SKM-1 treated with dmso at 0.1 percent for 144 hours (cell line): ENCODE results near the gene ARHGEF28.

Source experiments
- DNase-seq: peaks from one replicate; lab custom pipeline; 2025; ENCODE audit not compliant: unreplicated experiment; lab: John Stamatoyannopoulos, UW

Gene ARHGEF28

DNA sequence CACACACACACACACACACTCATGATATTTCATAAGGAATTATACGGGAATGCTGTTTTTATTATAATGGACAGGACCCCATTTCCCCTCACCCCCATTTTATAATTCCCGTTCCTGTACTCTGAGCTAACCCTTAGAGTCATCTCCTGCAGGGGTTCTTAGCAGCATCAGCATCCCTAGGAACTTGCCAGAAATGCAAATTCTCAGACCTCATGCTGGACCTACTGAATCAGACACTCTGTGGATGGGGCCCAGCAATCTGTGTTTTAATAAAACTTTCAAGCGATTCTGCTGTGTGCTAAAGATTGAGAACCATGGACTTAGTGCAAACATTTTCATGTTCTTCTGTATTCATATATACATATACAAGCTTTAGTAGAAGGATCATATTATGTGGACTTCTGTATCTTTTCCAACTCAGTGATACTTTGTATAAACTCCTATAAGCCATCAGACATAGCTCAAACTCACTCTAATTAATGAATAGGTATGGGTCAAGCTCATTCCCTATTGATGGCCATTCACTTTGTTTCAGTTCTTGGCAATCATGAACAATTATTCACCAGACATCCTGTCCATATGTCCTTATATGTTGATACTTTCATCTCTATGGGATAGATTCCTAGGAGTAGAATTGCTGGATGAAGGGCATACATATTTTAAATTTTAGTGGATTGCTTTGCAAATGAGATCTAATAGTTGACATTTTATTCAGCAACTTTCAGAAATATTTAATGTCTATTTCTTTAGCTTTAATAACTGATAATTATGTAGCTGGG is 65.5 kb downstream of the ARHGEF28 start:
- DNase-seq: no peak

DNA sequence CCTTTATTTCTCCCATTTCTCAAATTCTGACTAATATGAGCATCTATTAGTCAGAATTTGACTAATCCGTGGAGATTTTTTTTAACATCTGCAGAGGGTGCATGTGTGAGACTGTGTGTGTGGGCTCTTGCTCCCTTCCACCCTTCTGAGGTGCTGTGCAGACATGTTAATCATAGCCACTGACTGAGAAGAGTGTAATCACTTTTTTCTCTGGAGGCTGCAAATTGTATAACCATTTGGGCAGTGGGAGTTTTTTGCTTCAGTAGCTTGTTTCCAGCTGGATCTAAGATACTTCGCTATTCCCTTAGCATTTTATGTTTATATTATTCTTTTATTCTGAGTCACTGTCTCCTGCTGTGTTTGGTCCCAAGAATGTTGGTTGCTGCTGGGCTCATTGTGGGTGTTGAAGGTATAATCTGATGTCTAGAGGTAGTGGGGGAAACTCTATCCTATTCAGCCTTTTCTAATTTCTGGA is 66.2 kb downstream of the ARHGEF28 start:
- DNase-seq: no peak

DNA sequence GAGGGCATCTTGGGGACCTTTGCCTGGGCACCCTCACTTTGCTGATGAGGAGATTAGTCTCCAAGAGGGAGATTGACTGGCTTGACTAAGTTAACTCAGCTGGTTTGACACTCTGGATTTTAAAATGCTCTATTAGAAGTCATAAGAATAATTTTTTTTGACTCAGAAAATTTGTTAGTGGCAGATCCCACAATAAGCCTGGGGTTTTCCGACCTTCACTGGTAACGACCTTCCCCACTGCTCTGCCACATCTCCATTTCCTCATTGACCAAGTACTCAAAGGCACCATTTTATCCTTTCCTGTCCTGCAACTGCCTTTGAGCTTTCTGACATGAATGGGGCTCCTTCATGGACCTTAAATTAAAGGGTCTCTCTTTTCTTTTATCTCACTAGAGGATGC is 67.0 kb downstream of the ARHGEF28 start:
- no peak for DNase-seq

DNA sequence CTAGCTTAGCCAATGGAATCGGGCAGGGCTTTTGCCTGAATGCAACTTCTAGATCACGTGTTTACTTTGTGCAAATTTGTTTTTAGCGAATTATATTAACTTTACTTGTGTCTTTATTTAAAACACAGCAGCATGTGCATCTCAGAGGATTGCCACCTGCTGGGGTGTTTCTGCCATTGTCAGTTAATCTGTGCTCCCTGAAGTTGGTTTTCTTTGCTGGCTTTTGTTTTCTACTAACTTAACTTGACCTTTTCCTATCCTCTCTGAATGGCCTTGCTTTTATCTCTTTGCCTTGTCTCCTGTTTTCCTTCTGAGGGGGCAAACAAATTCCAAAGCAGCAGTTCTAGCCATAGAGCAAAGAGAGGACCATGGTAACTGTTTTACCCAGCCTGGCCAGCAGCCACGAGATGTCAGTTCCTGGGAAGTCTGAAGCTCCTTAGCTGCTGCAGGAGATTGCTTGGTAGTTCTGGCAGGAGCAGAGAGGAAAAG is 67.6 kb downstream of the ARHGEF28 start:
- DNase-seq: no peak

DNA sequence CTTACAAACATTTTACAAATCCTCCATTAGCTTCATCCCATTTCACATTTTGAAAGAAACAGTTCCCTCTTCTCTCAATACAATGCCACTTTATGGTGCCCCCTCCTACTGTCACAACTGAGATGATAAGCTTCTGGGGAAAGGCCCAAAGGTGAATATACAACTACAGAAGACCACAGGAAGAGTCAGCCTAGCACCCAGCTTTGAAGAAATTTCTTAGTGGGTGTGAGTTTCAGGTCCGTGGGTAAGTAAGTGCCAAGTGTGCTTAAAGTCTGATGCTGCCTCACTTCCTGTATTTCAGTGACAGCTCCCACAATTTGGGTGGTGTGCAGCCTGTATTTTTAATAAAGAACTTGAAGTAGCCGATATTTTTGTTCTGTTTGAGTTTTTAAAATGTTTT is 68.1 kb downstream of the ARHGEF28 start:
- no peak for DNase-seq

DNA sequence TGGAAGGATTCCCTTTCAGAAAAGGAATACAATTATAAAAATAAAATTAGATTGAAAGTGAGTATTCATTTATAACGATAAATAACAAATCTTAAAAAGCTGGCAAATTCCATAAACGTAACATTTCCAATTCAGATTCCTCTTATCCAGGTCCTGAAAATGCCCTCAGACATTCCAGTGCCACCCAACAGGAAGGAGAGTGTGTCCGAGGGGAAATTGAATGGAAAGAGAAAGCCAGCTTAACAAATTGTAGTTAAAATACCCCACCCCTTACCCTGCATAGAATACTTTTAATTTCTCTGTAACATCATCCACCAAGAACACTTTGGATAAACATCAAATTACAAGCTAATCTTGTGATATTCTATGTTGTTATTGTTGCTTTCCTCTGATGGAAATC is 72.0 kb downstream of the ARHGEF28 start:
- no peak for DNase-seq

DNA sequence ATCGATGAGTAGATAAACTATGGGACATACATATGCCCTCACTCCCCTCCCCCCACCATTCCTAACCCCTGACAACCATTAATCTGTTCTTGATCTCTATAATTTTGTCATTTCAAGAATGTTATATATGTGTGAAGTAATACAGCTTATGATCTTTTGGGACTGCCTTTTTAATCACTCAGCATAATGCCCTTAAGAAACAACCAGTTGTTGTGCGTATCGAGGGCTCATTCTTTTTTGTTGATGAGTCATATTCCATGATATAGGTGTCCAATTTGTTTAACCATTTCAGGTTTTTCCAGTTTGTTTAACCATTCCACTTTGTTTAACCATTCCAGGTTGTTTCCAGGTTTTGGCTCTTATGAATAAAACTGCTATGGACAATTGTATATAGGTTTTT is 75.6 kb downstream of the ARHGEF28 start:
- DNase-seq: no peak

DNA sequence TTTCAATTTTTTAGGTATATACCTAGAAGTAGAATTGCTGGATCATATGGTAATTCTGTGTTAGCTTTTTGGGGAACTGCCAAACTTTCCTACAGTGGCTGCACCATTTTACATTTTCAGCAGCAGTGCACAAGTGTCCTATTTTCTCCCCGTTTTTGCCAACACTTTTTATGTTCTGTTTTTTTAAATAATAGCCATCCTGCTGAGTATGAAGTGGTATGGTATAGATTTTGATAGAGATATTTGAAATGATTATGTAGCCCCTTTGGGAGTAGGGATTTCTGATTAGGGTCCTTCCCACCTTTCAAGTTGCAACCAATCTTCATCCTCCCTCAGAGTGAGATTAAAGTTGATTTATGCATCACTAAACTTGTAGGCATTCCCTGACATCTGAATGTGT is 76.5 kb downstream of the ARHGEF28 start:
- DNase-seq: no peak

DNA sequence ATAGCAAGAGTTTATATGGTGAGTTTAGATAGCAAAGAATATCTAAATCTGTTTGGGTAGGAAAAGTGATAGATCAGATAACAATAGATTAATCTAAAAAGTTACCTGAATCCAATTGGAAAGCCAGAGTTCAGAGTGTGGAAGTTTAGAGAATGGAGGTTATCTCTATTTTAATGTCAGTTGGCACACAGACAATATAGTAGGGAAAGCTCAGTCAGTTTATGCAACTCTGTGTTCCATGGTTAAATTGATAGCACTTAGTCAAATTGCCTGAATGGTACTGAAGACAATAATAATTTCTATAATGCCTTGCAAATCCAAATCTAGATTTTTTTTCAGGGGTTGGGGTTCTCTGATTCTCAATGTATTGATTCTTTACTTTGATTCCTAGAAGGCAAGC is 77.0 kb downstream of the ARHGEF28 start:
- DNase-seq: no peak

DNA sequence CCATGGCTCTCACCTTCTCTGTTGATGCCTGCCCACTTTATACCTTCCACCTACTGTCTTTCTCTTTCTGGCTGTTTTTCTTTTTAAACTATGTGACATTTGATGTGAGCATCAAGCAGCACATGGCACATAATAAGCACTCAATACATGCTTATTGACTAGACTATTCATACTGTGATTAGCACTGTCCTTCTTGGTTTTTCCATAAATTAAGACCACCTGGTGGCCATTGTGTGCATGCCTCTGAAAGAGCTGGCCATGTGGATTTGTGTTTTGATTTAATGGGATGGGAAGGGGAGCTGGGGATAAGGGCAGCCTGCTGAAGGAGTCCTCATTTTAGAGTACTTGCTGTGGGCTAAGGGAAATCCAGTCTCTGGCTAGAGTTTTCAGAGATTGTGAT is 79.4 kb downstream of the ARHGEF28 start:
- no peak for DNase-seq

DNA sequence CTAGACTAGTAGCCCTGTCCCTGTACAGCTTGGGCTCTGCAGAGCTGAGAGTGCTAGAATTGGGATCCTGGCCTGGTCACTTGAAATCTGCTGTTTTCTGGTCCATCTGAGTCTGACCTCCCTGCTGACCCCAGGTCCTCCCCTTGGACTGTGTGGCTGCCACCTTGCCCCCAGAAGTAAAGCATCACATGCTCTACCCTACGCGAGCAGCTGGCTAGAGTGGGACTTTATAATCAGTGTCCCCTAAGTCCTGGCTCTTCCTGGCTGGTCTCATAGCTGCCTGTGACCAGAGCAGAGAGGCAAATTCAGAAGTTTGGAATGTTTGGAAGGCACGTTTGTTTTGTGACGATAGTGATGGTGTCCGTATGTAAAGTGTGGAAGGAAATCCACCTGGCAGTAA is 81.0 kb downstream of the ARHGEF28 start:
- DNase-seq: no peak

DNA sequence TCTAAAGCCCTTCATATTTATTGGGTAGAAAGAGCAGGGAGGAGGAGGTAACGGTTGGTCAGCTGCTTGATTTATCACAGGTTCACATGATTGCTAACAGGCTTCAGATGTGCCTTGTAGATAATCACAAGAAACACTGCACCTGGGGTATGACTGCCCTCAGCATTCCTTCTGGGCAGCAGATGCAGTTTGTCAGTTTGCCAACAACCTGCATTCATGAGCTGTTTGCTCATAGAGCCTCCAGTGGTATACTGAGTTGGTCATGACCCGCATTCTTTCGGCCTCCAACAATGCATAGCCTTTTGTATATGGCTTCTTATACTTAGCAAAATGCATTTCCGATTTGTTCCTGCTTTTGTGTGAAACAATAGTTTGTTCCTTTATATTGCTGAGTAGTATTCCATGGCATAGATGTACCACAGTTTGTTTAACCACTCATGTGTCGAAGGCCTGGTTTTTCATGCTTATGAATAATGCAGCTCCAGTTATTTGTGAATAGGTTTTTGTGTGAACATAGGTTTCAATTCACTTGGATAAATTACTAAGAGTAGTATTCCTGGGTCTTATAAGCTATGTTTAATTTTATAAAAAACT is 83.6 kb downstream of the ARHGEF28 start:
- no peak for DNase-seq

DNA sequence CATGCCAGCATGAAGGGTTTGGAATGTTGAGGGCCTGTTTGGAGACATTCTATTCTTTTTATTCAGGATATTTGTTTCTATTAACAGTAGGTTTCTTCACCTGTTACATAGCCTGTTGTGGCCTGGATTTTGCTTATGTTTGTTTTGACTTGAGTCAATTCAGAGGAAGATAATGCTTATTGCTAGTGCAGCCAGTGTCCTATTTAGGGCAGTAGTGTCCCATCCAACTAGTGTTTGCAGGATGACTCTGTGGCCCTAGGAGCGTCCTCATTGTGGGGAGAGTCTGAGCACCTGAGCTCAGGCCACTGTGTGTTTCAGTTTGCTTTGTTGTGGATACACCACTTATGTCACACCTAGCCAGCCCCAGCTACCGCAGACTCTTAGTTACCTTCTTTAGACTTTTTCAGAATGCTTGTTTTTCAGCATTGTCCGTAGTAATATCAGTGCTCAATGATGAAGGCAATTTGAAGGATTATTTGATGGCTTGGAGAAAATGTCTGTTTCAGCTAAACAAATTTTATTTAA is 90.3 kb downstream of the ARHGEF28 start:
- DNase-seq: no peak

DNA sequence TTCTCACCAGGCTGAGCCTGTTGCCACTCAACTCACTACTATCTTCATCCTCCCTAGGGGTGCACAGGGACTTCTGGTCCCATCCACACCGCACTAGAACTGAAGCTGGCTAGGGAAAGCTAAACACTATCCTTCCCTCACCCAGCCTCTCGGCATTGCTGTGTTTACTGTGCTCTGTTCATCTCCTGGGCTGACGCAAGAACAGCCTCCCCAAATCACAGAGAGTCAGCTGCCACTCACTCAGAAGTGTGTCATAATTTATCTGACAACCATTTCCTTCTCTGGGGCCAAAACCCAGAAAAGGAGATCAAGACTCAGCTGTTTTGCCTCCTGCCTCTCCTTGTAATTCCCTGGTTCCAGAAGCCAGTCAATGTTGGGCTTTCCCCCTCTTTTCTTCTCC is 92.8 kb downstream of the ARHGEF28 start:
- no peak for DNase-seq

DNA sequence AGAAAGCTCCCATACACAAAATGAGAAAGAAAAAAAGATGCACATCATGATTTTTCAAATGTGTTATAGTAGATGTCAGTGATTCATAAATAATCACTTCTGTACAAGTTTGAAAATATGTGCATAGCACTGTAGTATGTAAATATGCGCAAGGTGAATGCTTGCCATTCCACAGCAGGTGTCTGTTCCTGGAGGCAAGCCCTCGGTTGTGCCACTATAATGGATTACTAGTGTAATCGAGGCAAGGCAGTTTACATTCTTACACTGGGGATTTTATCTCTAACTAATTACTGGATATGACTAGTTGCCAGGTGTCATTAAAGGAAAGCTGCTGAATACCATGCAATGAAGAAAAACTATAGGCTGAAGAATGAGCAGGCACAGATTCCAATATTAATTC is 93.6 kb downstream of the ARHGEF28 start:
- DNase-seq: no peak

DNA sequence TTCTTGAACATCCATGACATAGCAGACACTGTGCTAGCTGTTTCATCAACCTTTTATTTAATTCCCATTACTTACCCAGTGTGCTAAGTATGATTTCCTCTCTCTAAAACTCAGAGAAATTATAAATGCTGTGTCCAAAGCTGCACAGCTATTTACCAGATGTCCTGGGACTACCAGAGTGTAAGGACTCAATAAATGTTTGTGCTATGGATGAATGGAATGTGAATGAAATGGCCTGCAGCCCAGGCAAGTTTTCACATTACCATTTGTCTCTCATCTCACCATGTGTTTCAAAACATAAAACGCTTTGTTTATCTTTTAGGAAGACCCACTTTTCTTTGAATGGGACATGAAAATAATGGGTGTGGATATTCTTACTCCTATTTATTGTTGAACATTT is 96.2 kb downstream of the ARHGEF28 start:
- DNase-seq: no peak

DNA sequence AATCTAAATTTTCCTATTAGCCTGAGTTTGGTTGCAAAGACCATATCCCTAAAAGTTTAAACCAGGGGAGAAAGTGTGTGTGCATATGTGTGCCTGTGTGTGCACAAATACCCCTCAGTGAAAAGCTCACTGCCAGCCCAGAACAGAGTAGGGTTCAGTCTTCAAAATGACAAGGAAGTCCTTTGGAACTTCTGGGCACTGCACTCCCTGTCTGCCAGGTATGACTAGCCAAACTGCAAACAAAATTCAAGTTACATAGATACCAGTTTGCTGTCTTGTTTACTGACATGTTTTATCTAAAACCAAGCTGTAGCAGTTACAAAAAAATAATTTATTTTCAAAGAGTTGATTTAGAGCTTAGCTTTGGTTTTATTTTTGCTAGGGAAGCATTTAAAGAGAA is 100.1 kb downstream of the ARHGEF28 start:
- DNase-seq: no peak

DNA sequence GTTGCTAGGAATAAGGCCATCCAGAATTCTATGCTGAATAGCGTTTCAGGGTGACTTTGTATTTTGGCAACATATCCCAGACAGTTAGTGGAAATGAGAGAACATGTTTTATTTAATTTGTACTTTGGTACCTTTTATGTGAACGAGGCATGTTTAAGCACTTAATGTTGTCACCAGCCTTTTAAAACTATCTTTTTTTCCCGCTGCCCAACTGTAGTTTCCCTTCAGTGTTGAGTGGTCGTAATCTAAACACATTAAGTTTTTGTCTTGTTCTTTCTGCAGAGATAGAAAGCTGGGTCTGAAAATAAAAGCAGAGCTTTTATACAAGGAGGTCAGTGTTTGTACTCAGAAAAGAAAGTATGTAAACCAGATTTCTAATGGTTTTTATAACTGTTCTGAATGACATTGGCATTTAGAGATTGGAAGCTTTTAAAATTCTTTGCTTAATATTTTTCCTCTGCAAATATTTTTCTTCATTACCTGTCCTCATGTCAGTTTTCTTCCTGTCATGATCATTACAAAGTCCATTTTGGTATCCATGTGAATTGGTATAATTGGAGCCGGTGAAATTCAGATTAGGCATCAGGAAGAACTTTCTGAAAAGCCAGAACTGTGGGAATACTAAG is 100.7 kb downstream of the ARHGEF28 start:
- DNase-seq: no peak

DNA sequence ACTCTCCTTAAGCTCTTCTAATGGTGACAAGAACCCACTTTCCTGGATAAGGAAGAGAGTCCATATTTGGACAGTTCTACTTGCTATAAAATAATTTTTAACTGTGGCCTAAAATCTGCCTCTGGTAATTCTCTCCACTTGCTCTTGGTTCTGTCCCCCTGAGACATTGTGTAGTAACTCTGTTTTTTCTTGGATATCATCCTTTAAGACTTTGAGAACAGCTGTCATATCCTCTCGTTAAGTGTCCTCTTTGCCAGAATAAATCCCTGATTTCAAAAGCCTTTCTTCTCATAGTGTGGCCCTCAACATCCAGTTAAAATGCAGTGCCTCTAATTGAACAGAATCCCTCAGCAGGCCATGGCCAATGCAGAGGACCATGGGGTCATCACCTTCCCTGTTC is 101.5 kb downstream of the ARHGEF28 start:
- no peak for DNase-seq

DNA sequence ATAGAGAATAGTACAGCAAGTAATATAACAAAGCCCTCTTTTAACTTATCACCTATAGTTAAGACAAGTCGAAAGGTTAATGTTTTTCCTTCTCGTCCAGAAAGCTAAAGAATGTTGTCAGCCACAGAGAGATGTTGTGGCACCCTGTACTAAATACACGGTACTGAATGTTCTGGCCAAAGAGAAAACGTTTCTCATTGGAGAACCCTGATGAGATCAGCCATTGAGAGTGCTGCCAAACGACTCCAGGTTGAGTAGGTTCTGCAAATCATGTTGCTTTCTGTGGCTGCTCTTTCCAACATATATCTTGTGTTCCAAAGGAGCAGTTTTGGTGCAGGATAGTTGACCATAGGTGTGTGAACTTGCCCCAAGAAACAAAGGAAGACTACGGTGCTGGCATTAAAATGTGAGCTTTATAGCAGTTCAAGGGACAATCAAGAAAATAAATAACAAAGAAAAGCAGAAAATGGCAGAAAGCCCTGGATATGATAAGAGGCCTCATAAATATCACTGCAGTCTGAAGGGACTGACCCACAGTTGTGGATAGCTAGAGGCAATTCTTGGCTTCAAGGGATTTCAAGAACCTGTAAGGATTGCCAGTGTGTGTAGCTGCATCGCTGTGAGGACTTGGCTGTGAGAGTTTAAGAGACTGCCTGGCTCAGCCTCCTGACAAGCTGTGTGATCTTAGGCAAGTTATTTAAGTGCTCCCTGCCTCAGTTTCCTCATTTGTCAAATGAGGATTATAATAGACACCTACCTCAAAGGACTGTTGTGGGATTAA is 102.7 kb downstream of the ARHGEF28 start:
- DNase-seq: no peak

DNA sequence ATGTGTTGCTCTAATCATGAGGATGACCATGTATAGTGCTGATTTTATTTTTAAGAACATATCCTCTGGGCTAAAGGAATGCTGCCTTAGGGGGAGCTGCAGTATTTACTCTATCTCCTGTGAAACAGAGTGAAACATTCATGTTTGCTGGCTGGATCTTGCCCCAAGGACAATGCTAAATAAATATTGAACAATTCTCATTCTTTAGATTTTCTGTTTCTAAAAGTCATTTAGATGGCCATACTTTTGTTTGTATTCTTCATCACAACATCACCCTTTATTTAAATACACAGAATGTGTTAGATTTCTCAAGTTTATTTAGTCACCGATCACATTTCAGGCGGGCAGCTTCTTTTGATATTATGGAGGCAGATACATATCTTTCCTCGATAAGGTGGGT is 103.3 kb downstream of the ARHGEF28 start:
- no peak for DNase-seq
